Stomach (tissue), 9 donors: ENCODE results near the gene SOCS1. TPM values are rescaled to one million over a fixed set of nuclear protein-coding genes. Genes with fewer than 3 reads are reported as not detected.

Source experiments
- DNase-seq, 2 donors: peaks; one replicate each; pipeline versions ENCODE4 v3.0.0 to v3.0.0-alpha.2; 2013 to 2019
- H3K27ac ChIP-seq, 5 donors: fragments of 200-600 bp in 4 of 5; sonication (generic) in 4 of 5; one replicate each; pipeline ENCODE4 v1.5.1; 2013 to 2019; ENCODE audit warnings: mild to moderate bottlenecking in 1 of 5, moderate library complexity in 1 of 5
- H3K27me3 ChIP-seq, 3 donors: fragments of 200-600 bp; sonication (generic); one replicate each; pipeline ENCODE4 v1.5.1; 2017 to 2019; ENCODE audit warnings: mixed run types in 1 of 3
- H3K36me3 ChIP-seq, 4 donors: fragments of 200-600 bp; sonication (generic); 1 replicate in 3 of 4; 2 replicates in 1 of 4; pipeline ENCODE4 v1.5.1; 2016 to 2019
- H3K4me1 ChIP-seq, 4 donors: fragments of 200-600 bp; sonication (generic); one replicate each; pipeline ENCODE4 v1.5.1; 2016 to 2019
- H3K4me3 ChIP-seq, 4 donors: fragments of 200-600 bp; sonication (generic) in 3 of 4; one replicate each; pipeline ENCODE4 v1.5.1; 2016 to 2019; ENCODE audit warnings: mild to moderate bottlenecking in 1 of 4
- H3K9me3 ChIP-seq, 4 donors: fragments of 200-600 bp; sonication (generic); one replicate each; pipeline ENCODE4 v1.5.1; 2016 to 2019
- EP300 ChIP-seq: sonication (generic); formaldehyde crosslinking; IDR thresholded peaks from one replicate; pipeline ENCODE4 v1.6.1; 2017; ENCODE audit warnings: antibody characterized with exemption
- POLR2A ChIP-seq, 4 donors: fragments of 450-650 bp; IDR thresholded peaks; one replicate each; pipeline ENCODE4 v1.6.1; 2016; ENCODE audit warnings: antibody characterized with exemption in 4 of 4, control low read depth in 2 of 4, mild to moderate bottlenecking in 1 of 4, moderate library complexity in 1 of 4
- POLR2AphosphoS5 ChIP-seq, 3 donors: sonication (generic); formaldehyde crosslinking; IDR thresholded peaks; one replicate each; pipeline ENCODE4 v1.6.1; 2016; ENCODE audit warnings: antibody characterized with exemption in 3 of 3
- WGBS, 5 donors: extraction: QIAGEN DNeasy Blood & Tissue Kit in 3 of 5; methylation state at CpG; one replicate each; pipeline versions ENCODE4 v1.1.5 to v1.1.7; 2013 to 2018; 5-methylcytosine and 5-hydroxymethylcytosine counted together
- intact Hi-C: fragments of 100-400 bp; cut with DNase I; formaldehyde crosslinking; loops from one replicate; pipeline ENCODE4 v1.15.1; 2023; ENCODE audit warnings: low total_unique reads
- polyA plus RNA-seq, 3 donors: library from polyadenylated mRNA; stranded (reverse); fragments of 200-250 nt; gene quantifications; one replicate each; pipeline ENCODE4 v1.2.3, GENCODE V29; 2013
- total RNA-seq, 5 donors: library from RNA; depleted of rRNA; stranded (reverse); fragments of >200 nt; gene quantifications; one replicate each; pipeline versions ENCODE4 v1.1.0 to v1.2.3, GENCODE V29; 2014 to 2016
- TF ChIP-seq, protein P1 (sequence below), 7 experiments: fragments of 450-650 bp in 4 of 7; fragments of 200-600 bp in 3 of 7; sonication (generic) in 3 of 7; IDR thresholded peaks; one replicate each; pipeline ENCODE4 v1.5.1; 2016 to 2019; ENCODE audit warnings: antibody characterized with exemption in 7 of 7, control low read depth in 2 of 7, mild to moderate bottlenecking in 1 of 7
- donor health status: healthy with polysubstance abuse.
- donor health status: Bipolar disorder and iron deficiency.
- donor health status: healthy.

SOCS1 gene
- total and polyA plus RNA-seq, 8 donors, result 4.2 to 45.5 (median 11.5) TPM

DNA sequence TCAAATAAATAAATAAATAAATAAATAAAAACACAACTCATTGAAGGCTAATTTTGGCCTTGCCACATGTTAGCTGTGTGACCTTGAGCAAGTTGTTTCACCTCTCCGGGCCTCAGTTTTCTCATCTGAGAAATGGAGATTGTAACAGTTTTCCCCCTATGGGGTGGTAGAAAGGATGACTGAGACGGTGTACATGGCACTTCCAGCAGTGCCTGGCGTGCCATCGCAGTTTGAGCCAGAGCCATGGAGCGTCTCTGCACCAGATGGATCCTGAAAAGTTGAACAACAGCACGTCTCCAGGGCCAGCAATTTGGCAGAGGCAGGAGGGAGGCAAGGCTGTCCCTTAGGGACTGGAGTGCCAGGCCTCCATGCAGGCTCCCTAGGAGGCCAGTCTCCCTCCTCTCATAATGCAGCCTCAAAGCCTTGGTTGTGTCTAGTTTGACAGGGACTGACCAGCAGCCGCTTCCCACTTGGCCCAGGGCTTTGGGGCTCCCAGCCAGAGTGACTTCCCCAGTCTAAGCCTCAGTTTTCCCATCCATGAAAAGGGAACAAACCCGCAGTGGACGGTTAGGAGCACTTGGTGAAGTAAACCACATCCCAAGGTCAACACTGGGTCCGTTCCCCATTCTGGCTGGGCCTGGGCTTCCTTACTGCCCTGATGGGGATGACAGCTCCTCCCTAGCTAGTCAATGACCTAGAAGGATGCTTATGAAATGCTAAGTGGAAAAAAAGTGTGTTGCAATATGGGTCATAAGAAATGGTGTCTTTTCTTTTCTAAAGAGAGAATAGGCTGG, 19.3 kb downstream of the SOCS1 start:
- intact Hi-C loops, result no loop called here
- no peaks in the 10 kb centered on the region for H3K9me3 ChIP-seq
- no peaks in the 10 kb centered on the region for H3K27me3 ChIP-seq
- WGBS, 5 donors, result 80 to 89% (median 87%) methylated on average over 9 to 10 of the region's 10 CpGs
- H3K4me3 ChIP-seq, result no peak overlapping the region
- H3K27ac ChIP-seq, result no peak overlapping the region
- DNase-seq, result no peak
- TF ChIP-seq EP300, result no peak
- TF ChIP-seq POLR2A (IDR thresholded peaks at IDR 0.05), result no peak
- no peak for TF ChIP-seq POLR2AphosphoS5 (IDR thresholded peaks at IDR 0.05)
- TF ChIP-seq, protein P1, sequence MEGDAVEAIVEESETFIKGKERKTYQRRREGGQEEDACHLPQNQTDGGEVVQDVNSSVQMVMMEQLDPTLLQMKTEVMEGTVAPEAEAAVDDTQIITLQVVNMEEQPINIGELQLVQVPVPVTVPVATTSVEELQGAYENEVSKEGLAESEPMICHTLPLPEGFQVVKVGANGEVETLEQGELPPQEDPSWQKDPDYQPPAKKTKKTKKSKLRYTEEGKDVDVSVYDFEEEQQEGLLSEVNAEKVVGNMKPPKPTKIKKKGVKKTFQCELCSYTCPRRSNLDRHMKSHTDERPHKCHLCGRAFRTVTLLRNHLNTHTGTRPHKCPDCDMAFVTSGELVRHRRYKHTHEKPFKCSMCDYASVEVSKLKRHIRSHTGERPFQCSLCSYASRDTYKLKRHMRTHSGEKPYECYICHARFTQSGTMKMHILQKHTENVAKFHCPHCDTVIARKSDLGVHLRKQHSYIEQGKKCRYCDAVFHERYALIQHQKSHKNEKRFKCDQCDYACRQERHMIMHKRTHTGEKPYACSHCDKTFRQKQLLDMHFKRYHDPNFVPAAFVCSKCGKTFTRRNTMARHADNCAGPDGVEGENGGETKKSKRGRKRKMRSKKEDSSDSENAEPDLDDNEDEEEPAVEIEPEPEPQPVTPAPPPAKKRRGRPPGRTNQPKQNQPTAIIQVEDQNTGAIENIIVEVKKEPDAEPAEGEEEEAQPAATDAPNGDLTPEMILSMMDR (IDR thresholded peaks at IDR 0.05), result no peak
- peaks cover 8 to 30% (median 18%) of the 10 kb centered on the region in 4 donors for H3K4me1 ChIP-seq
- H3K36me3 ChIP-seq, result no peaks in the 10 kb centered on the region

DNA sequence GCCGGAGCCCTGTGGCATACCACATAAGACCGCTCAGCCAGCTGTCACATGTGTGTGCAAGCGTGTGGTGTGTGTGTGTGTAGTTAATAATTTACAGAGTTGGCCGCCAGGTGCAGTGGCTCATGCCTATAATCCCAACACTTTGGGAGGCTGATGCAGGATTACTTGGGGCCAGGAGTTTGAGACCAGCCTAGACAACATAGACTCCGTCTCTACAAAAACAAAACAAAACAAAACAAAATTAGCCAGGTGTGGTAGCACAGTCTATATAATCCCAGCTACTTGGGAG, 20.4 kb downstream of the SOCS1 start:
- no peak overlapping the region for H3K4me3 ChIP-seq
- H3K27me3 ChIP-seq, result no peaks in the 10 kb centered on the region
- peak overlapping the region in 1 of 5 donors; percentile 14 for H3K27ac ChIP-seq
- peaks cover 8 to 25% (median 14%) of the 10 kb centered on the region in 4 donors for H3K4me1 ChIP-seq
- intact Hi-C loops, result no loop called here
- H3K9me3 ChIP-seq, result no peaks in the 10 kb centered on the region
- peak; percentile 64 to 78 for DNase-seq
- TF ChIP-seq POLR2AphosphoS5 (IDR thresholded peaks at IDR 0.05) (no peak), POLR2A (IDR thresholded peaks at IDR 0.05) (no peak), EP300 (no peak)
- TF ChIP-seq, protein P1 (IDR thresholded peaks at IDR 0.05), result no peak
- H3K36me3 ChIP-seq, result no peaks in the 10 kb centered on the region
- 36 to 64% (median 46%) methylated on average over 5 of the region's 5 CpGs for WGBS, 5 donors

DNA sequence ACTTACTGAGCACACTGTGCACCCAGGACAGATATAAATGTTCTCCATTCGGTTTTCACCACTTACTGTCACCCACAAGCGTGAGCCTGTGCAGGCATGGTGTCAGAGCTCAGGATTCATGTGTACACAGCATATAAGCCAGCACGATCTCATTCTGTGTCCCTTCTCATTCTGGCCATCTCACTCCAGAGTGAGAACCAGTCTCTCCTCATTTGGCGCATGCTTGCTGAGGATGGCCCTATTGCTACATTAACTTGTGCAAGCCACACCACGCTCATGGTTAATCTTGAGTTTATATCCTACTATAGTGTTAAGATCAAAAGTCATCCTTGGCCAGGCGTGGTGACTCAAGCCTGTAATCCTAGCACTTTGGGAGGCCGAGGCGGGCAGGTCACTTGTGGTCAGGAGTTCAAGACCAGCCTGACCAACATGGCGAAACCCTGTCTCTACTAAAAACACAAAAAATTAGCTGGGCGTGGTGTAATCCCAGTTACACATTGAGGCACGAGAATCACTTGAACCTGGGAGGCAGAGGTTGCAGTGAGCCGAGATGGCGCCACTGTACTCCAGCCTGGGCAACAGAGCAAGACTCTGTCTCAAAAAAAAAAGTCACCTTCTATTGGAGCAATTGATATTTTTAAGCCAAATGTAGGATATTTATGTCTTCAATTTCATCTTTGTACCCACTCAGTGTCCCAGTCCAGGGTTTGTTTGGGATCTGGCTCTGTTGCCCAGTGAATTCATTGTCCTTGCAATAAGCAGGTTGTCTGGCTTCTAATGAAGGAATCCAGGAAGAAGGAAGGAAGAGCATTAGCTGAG, 20.9 kb downstream of the SOCS1 start:
- DNase-seq, result no peak
- peak overlapping the region in 1 of 5 donors; percentile 14 for H3K27ac ChIP-seq
- H3K4me3 ChIP-seq, result no peak overlapping the region
- intact Hi-C loops, result no loop called here
- H3K36me3 ChIP-seq, result no peaks in the 10 kb centered on the region
- peaks cover 8 to 22% (median 10%) of the 10 kb centered on the region in 4 donors for H3K4me1 ChIP-seq
- whole genome bisulfite sequencing, 5 donors, result 83 to 91% (median 87%) methylated on average over 13 of the region's 13 CpGs
- TF ChIP-seq POLR2AphosphoS5 (IDR thresholded peaks at IDR 0.05) (peak in 1 of 3 donors; percentile 12), EP300 (no peak)
- no peaks in the 10 kb centered on the region for H3K27me3 ChIP-seq
- H3K9me3 ChIP-seq, result no peaks in the 10 kb centered on the region

DNA sequence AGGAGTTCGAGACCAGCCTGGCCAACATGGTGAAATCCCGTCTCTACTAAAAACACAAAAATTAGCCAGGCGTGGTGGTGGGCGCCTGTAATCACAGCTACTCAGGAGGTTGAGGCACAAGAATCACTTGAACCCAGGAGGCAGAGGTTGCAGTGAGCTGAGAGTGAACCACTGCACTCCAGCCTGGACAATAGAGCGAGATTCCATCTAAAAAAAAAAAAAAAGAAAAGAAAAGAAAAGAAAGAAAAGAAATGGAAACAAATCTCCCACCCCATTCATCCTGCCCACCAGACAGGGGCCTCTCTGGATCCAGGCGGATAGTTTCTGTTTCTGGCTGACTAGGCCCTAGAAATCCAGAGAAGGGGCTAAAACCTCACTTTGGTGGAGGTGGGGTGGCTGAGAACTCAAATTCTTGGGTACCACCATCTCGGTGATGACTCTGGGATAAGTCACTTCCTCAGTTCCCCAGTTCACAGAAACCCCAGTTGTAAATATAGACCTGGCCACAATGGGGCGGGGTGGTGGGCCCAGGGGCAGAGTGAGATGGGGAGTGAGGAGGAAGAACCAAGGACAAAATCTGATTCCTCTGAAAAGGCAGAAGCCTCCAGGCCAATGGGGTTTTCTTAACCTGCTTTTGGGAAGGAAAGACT, 22.2 kb downstream of the SOCS1 start:
- H3K27me3 ChIP-seq, result no peaks in the 10 kb centered on the region
- H3K27ac ChIP-seq, result peak overlapping the region; percentile 7 to 77 (median 73)
- intact Hi-C loops, result no loop called here
- no peak overlapping the region for H3K4me3 ChIP-seq
- DNase-seq, result no peak
- 69 to 85% (median 81%) methylated on average over 8 of the region's 8 CpGs for WGBS, 5 donors
- no peak for TF ChIP-seq POLR2AphosphoS5 (IDR thresholded peaks at IDR 0.05)
- H3K36me3 ChIP-seq, result no peaks in the 10 kb centered on the region
- no peaks in the 10 kb centered on the region for H3K9me3 ChIP-seq
- H3K4me1 ChIP-seq, result peaks cover 8 to 22% (median 10%) of the 10 kb centered on the region in 4 donors
